ENCODE data around the gene TNFRSF17. TPM values are rescaled to one million over a fixed set of nuclear protein-coding genes. Genes with fewer than 3 reads are reported as not detected.

TNFRSF17 gene
- total RNA-seq, 1 experiment from 2014 or later: not detected

- TF ChIP-seq GRHL2 (CRISPR knock-in tag; IDR thresholded peaks at IDR 0.05; ENCODE audit: insufficient replicate concordance, severe bottlenecking) (no peak), FOXK1 (CRISPR knock-in tag; IDR thresholded peaks at IDR 0.05) (no peak), MXD4 (CRISPR knock-in tag; IDR thresholded peaks at IDR 0.05; ENCODE audit: borderline replicate concordance) (no peak), RORB (CRISPR knock-in tag; IDR thresholded peaks at IDR 0.05) (no peak), SMAD4 (CRISPR knock-in tag; IDR thresholded peaks at IDR 0.05) (no peak), ELF4 (CRISPR knock-in tag; IDR thresholded peaks at IDR 0.05; ENCODE audit: low read depth) (no peak), NFATC4 (CRISPR knock-in tag; IDR thresholded peaks at IDR 0.05) (no peak), SOX15 (CRISPR knock-in tag; IDR thresholded peaks at IDR 0.05) (no peak), STAT6 (CRISPR knock-in tag; conservative IDR thresholded peaks at IDR 0.05; ENCODE audit: low read depth) (no peak), MLX (CRISPR knock-in tag; IDR thresholded peaks at IDR 0.05) (no peak), ZNF416 (CRISPR knock-in tag; IDR thresholded peaks at IDR 0.05) (no peak), PREB (CRISPR knock-in tag; IDR thresholded peaks at IDR 0.05; ENCODE audit: borderline replicate concordance) (no peak), CTCF (IDR thresholded peaks at IDR 0.05) (no peak), GTF2I (CRISPR knock-in tag; conservative IDR thresholded peaks at IDR 0.05) (no peak), ZBTB43 (CRISPR knock-in tag; IDR thresholded peaks at IDR 0.05) (no peak), TEAD4 (CRISPR knock-in tag; IDR thresholded peaks at IDR 0.05) (no peak)
- TF ChIP-seq, protein P1, sequence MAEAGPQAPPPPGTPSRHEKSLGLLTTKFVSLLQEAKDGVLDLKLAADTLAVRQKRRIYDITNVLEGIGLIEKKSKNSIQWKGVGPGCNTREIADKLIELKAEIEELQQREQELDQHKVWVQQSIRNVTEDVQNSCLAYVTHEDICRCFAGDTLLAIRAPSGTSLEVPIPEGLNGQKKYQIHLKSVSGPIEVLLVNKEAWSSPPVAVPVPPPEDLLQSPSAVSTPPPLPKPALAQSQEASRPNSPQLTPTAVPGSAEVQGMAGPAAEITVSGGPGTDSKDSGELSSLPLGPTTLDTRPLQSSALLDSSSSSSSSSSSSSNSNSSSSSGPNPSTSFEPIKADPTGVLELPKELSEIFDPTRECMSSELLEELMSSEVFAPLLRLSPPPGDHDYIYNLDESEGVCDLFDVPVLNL (CRISPR knock-in tag; IDR thresholded peaks at IDR 0.05; ENCODE audit: borderline replicate concordance, low read depth): no peak
- TF ChIP-seq, protein P2, sequence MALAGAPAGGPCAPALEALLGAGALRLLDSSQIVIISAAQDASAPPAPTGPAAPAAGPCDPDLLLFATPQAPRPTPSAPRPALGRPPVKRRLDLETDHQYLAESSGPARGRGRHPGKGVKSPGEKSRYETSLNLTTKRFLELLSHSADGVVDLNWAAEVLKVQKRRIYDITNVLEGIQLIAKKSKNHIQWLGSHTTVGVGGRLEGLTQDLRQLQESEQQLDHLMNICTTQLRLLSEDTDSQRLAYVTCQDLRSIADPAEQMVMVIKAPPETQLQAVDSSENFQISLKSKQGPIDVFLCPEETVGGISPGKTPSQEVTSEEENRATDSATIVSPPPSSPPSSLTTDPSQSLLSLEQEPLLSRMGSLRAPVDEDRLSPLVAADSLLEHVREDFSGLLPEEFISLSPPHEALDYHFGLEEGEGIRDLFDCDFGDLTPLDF (CRISPR knock-in tag; IDR thresholded peaks at IDR 0.05): no peak
- TF ChIP-seq, protein P3, sequence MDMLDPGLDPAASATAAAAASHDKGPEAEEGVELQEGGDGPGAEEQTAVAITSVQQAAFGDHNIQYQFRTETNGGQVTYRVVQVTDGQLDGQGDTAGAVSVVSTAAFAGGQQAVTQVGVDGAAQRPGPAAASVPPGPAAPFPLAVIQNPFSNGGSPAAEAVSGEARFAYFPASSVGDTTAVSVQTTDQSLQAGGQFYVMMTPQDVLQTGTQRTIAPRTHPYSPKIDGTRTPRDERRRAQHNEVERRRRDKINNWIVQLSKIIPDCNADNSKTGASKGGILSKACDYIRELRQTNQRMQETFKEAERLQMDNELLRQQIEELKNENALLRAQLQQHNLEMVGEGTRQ (CRISPR knock-in tag; IDR thresholded peaks at IDR 0.05): no peak
- ChIA-PET CTCF (no interaction called here), POLR2A (no interaction called here)
- no peak overlapping the region for H3K4me3 Mint-ChIP-seq
- H3K27ac Mint-ChIP-seq: no peak overlapping the region
- H3K36me3 Mint-ChIP-seq: no peaks in the 10 kb centered on the region
- ATAC-seq: no peak
- no peak for DNase-seq (ENCODE audit: low spot score)
- H3K4me1 Mint-ChIP-seq: no peaks in the 10 kb centered on the region
- no peaks in the 10 kb centered on the region for H3K27me3 Mint-ChIP-seq (ENCODE audit: low read depth)
- no peaks in the 10 kb centered on the region for H3K9me3 Mint-ChIP-seq
Observed at GRCh38 chr16:12009462-12009861, 44.5 kb downstream of the TNFRSF17 start.
